NOMO-1 (cell line): ENCODE results near the gene ACTN4.

Source experiments
- DNase-seq, 2 experiments: peaks; one replicate each; lab custom pipeline; 2025; ENCODE audit not compliant: unreplicated experiment in 2 of 2; lab: John Stamatoyannopoulos, UW

Gene ACTN4

GRCh38 chr19:38692458-38693379, 45.3 kb downstream of the ACTN4 start:
- DNase-seq = peak in 1 of 2 experiments; percentile 5

- DNase-seq = peak; percentile 78 to 89
These were observed 46.2 kb downstream of the ACTN4 start for GRCh38 chr19:38693380-38694223.

- peak; percentile 36 to 49 for DNase-seq
These were observed 47.9 kb downstream of the ACTN4 start for GRCh38 chr19:38695317-38695683.

GRCh38 chr19:38695832-38696728, 48.6 kb downstream of the ACTN4 start:
- no peak for DNase-seq

- DNase-seq = no peak
These were observed 49.2 kb downstream of the ACTN4 start for GRCh38 chr19:38696729-38697055.

GRCh38 chr19:38697197-38697596, 49.7 kb downstream of the ACTN4 start:
- DNase-seq = no peak

GRCh38 chr19:38697641-38698071, 50.2 kb downstream of the ACTN4 start:
- DNase-seq = no peak

- DNase-seq = no peak
These were observed 51.0 kb downstream of the ACTN4 start for GRCh38 chr19:38698225-38699026.

- DNase-seq = no peak
These were observed 51.5 kb downstream of the ACTN4 start for GRCh38 chr19:38699027-38699346.

GRCh38 chr19:38699647-38700349, 52.3 kb downstream of the ACTN4 start:
- DNase-seq = no peak

GRCh38 chr19:38700350-38700901, 53.0 kb downstream of the ACTN4 start:
- DNase-seq = no peak

- DNase-seq = no peak
These were observed 53.5 kb downstream of the ACTN4 start for GRCh38 chr19:38700902-38701454.

GRCh38 chr19:38701455-38702063, 54.1 kb downstream of the ACTN4 start:
- DNase-seq = no peak

GRCh38 chr19:38702278-38702677, 54.8 kb downstream of the ACTN4 start:
- DNase-seq = no peak

GRCh38 chr19:38703509-38703908, 56.1 kb downstream of the ACTN4 start:
- DNase-seq = no peak

GRCh38 chr19:38704488-38705026, 57.1 kb downstream of the ACTN4 start:
- DNase-seq = no peak

GRCh38 chr19:38705197-38706019, 58.0 kb downstream of the ACTN4 start:
- DNase-seq = no peak
